ENCODE data around the gene EPN2.

EPN2 gene

GRCh38 chr17:19382531-19383444, 145.6 kb downstream of the EPN2 start:
- no peak overlapping the region for H2BK15ac ChIP-seq (ENCODE audit: low read length)
- H4K8ac ChIP-seq (ENCODE audit: low read depth, low read length): no peak overlapping the region
- no peak overlapping the region for H4K91ac ChIP-seq (ENCODE audit: low read depth, low read length, poor library complexity)
- no peak overlapping the region for H2BK5ac ChIP-seq (ENCODE audit: low read length)
- H3K79me1 ChIP-seq (ENCODE audit: low read depth, low read length): peaks cover 11% of the 10 kb centered on the region
- no peak overlapping the region for H2BK12ac ChIP-seq (ENCODE audit: low read length)
- H3K36me3 ChIP-seq (replicated peaks in 1 of 2; ENCODE audit: control insufficient read depth in 2 of 2, insufficient read depth in 2 of 2, low read length in 2 of 2): peaks cover 50 to 68% of the 10 kb centered on the region in 2 donors
- no CpG with 5 or more reads among the region's 13 CpGs for WGBS, 2 donors (ENCODE audit: extremely low coverage in 2 of 2, insufficient read length in 2 of 2, insufficient replicate concordance in 1 of 2)
- H3K4me1 ChIP-seq (ENCODE audit: control insufficient read depth in 2 of 2, insufficient read depth in 1 of 2, low read depth in 1 of 2, low read length in 2 of 2): peaks cover 17 to 25% of the 10 kb centered on the region in 2 donors
- no peak overlapping the region for H3K14ac ChIP-seq (ENCODE audit: low read length)
- H3K27ac ChIP-seq (replicated peaks; ENCODE audit: low read length): no peak overlapping the region
- no peak overlapping the region for H3K18ac ChIP-seq (ENCODE audit: low read length)
- no peak overlapping the region for H2AK5ac ChIP-seq (ENCODE audit: low read depth, low read length)
- H3K27me3 ChIP-seq (ENCODE audit: control insufficient read depth in 3 of 3, insufficient read depth in 3 of 3, low read depth in 1 of 3, low read length in 3 of 3): no peaks in the 10 kb centered on the region
- H3K9me3 ChIP-seq (replicated peaks in 1 of 2; ENCODE audit: control insufficient read depth in 2 of 2, insufficient read depth in 1 of 2, low read depth in 1 of 2, low read length in 2 of 2): no peaks in the 10 kb centered on the region
- no peak for DNase-seq (ENCODE audit: low spot score)
- no peak overlapping the region for H3K4ac ChIP-seq (ENCODE audit: low read length)
- H2BK120ac ChIP-seq (ENCODE audit: low read depth, low read length): no peak overlapping the region
- H3K4me3 ChIP-seq (ENCODE audit: low read length in 2 of 2): no peak overlapping the region
- H3K23ac ChIP-seq (ENCODE audit: low read depth, low read length, poor library complexity): peak overlapping the region; percentile 45
- H2AFZ ChIP-seq (ENCODE audit: low read length): no peak overlapping the region
- H3K9ac ChIP-seq (ENCODE audit: low read depth, low read length, poor library complexity): no peak overlapping the region
- H3K4me2 ChIP-seq (ENCODE audit: insufficient read depth, low read length, poor library complexity, severe bottlenecking): no peak overlapping the region

DNA sequence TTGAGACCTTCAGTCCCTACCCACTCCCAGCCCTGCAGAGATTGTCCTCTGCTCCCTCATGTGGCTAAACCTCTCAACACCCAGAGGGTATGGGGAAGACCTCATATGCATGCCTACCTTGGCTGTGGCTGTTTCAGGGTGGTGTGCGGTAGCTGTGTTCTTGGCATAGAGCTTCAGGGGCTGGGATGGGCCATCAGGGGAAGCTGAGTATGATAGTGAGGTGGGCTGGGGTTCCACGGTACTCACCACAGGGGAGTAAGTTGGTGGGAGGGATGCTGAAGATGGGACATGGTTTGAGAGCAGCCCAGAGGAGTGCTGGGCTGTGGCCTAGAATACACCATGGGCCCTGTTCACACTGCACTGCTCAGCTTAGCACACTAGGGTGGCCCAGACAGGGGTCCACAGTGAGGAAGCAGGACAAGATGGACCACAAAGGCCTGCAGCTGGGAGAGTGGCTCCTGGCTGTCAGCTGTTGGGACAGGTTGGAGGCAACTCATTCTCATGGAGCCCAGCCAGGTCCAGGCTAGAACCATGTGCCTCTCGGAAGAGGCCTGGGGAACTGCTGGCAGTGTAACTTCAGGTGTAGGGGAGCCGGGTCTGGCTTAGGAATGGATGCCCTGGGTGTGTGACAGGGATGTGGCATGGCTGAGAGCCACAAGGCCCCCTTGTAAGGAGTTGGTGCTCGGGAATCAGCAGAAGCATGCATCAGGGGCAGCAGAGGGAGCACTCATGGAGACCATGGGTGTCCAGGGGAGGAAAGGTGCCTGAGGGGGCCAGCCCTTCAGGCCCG, 146.7 kb downstream of the EPN2 start:
- no peak for DNase-seq (ENCODE audit: low spot score)
- H3K27ac ChIP-seq (replicated peaks; ENCODE audit: low read length): no peak overlapping the region
- WGBS, 2 donors (ENCODE audit: extremely low coverage in 2 of 2, insufficient read length in 2 of 2, insufficient replicate concordance in 1 of 2): no CpG with 5 or more reads among the region's 6 CpGs

DNA sequence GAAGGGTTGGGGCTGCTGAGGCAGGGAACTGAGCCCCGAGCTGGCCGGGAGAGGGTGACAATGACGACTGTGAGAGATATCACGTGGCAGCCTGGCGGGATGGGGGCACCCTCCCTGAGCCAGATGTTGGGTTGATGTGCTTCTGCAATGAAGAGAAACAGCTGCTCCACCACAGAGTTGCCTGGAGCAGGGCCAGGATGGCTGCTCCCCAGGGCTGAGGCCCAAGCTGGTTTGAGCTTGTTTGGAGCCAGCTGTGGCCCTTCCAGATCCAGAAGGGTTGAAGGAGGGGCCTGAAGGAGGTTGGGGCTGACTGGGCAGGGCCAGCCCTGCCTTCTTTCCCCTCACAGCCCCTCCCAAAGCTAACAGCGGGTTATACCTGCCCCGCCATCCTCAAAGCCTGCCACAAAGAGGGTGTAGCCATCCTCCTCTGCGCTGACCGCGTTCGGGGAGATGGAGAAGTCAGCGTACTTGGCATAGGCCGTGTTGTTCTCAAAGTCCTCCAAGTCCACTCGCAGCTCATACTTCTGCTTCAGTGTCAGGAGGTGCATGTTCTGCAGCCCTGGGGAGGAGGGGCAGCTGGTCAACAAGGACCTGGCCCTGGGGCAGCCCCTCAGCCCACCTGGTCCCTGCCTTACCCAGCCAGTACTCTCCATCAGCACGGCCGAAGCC, 147.7 kb downstream of the EPN2 start:
- WGBS, 2 donors (ENCODE audit: extremely low coverage in 2 of 2, insufficient read length in 2 of 2, insufficient replicate concordance in 1 of 2): no CpG with 5 or more reads among the region's 16 CpGs
- peaks cover 46 to 59% of the 10 kb centered on the region in 2 donors for H3K36me3 ChIP-seq (replicated peaks in 1 of 2; ENCODE audit: control insufficient read depth in 2 of 2, insufficient read depth in 2 of 2, low read length in 2 of 2)
- no peak overlapping the region for H2AK5ac ChIP-seq (ENCODE audit: low read depth, low read length)
- H4K91ac ChIP-seq (ENCODE audit: low read depth, low read length, poor library complexity): no peak overlapping the region
- no peak overlapping the region for H3K4ac ChIP-seq (ENCODE audit: low read length)
- H3K14ac ChIP-seq (ENCODE audit: low read length): no peak overlapping the region
- no peak overlapping the region for H2BK120ac ChIP-seq (ENCODE audit: low read depth, low read length)
- H2BK15ac ChIP-seq (ENCODE audit: low read length): no peak overlapping the region
- no peak overlapping the region for H3K4me3 ChIP-seq (ENCODE audit: low read length in 2 of 2)
- H2AFZ ChIP-seq (ENCODE audit: low read length): no peak overlapping the region
- no peak for DNase-seq (ENCODE audit: low spot score)
- no peak overlapping the region for H2BK5ac ChIP-seq (ENCODE audit: low read length)
- no peaks in the 10 kb centered on the region for H3K9me3 ChIP-seq (replicated peaks in 1 of 2; ENCODE audit: control insufficient read depth in 2 of 2, insufficient read depth in 1 of 2, low read depth in 1 of 2, low read length in 2 of 2)
- H2BK12ac ChIP-seq (ENCODE audit: low read length): no peak overlapping the region
- no peak overlapping the region for H3K23ac ChIP-seq (ENCODE audit: low read depth, low read length, poor library complexity)
- H3K27ac ChIP-seq (replicated peaks; ENCODE audit: low read length): no peak overlapping the region
- no peak overlapping the region for H3K9ac ChIP-seq (ENCODE audit: low read depth, low read length, poor library complexity)
- no peak overlapping the region for H3K18ac ChIP-seq (ENCODE audit: low read length)
- peaks cover 7% of the 10 kb centered on the region for H3K79me1 ChIP-seq (ENCODE audit: low read depth, low read length)
- peaks cover 0 to 6% (median 0%) of the 10 kb centered on the region in 3 experiments for H3K27me3 ChIP-seq (ENCODE audit: control insufficient read depth in 3 of 3, insufficient read depth in 3 of 3, low read depth in 1 of 3, low read length in 3 of 3)
- H4K8ac ChIP-seq (ENCODE audit: low read depth, low read length): no peak overlapping the region
- peaks cover 11 to 17% of the 10 kb centered on the region in 2 donors for H3K4me1 ChIP-seq (ENCODE audit: control insufficient read depth in 2 of 2, insufficient read depth in 1 of 2, low read depth in 1 of 2, low read length in 2 of 2)
- no peak overlapping the region for H3K4me2 ChIP-seq (ENCODE audit: insufficient read depth, low read length, poor library complexity, severe bottlenecking)

More for the DNA sequence above, 146.7 kb downstream of the EPN2 start:
- peaks cover 50 to 68% of the 10 kb centered on the region in 2 donors for H3K36me3 ChIP-seq (replicated peaks in 1 of 2; ENCODE audit: control insufficient read depth in 2 of 2, insufficient read depth in 2 of 2, low read length in 2 of 2)
- no peak overlapping the region for H4K91ac ChIP-seq (ENCODE audit: low read depth, low read length, poor library complexity)
- no peak overlapping the region for H2AFZ ChIP-seq (ENCODE audit: low read length)
- peaks cover 9% of the 10 kb centered on the region for H3K79me1 ChIP-seq (ENCODE audit: low read depth, low read length)
- no peak overlapping the region for H3K18ac ChIP-seq (ENCODE audit: low read length)
- H3K23ac ChIP-seq (ENCODE audit: low read depth, low read length, poor library complexity): peak overlapping the region; percentile 66
- H3K9me3 ChIP-seq (replicated peaks in 1 of 2; ENCODE audit: control insufficient read depth in 2 of 2, insufficient read depth in 1 of 2, low read depth in 1 of 2, low read length in 2 of 2): no peaks in the 10 kb centered on the region
- no peak overlapping the region for H3K4me2 ChIP-seq (ENCODE audit: insufficient read depth, low read length, poor library complexity, severe bottlenecking)
- H2BK15ac ChIP-seq (ENCODE audit: low read length): no peak overlapping the region
- no peak overlapping the region for H2BK12ac ChIP-seq (ENCODE audit: low read length)
- H2BK120ac ChIP-seq (ENCODE audit: low read depth, low read length): no peak overlapping the region
- H3K9ac ChIP-seq (ENCODE audit: low read depth, low read length, poor library complexity): no peak overlapping the region
- no peak overlapping the region for H3K4me3 ChIP-seq (ENCODE audit: low read length in 2 of 2)
- H3K4ac ChIP-seq (ENCODE audit: low read length): no peak overlapping the region
- no peak overlapping the region for H3K14ac ChIP-seq (ENCODE audit: low read length)
- H2BK5ac ChIP-seq (ENCODE audit: low read length): no peak overlapping the region
- H2AK5ac ChIP-seq (ENCODE audit: low read depth, low read length): no peak overlapping the region
- H3K4me1 ChIP-seq (ENCODE audit: control insufficient read depth in 2 of 2, insufficient read depth in 1 of 2, low read depth in 1 of 2, low read length in 2 of 2): peaks cover 19 to 25% of the 10 kb centered on the region in 2 donors
- H4K8ac ChIP-seq (ENCODE audit: low read depth, low read length): no peak overlapping the region
- H3K27me3 ChIP-seq (ENCODE audit: control insufficient read depth in 3 of 3, insufficient read depth in 3 of 3, low read depth in 1 of 3, low read length in 3 of 3): no peaks in the 10 kb centered on the region

Data from neuronal stem cell (in vitro differentiated cells).